Upper lobe of left lung (tissue), 6 donors: ENCODE results near the gene WFDC2. TPM values are rescaled to one million over a fixed set of nuclear protein-coding genes. Genes with fewer than 3 reads are reported as not detected.

Experiments used
- ATAC-seq, 2 donors: fragments of 200-7000 bp; cut with Tn5 transposase; one replicate each; pipeline ENCODE4 v1.9.1; 2022; ENCODE audit warnings: mild to moderate bottlenecking in 2 of 2, moderate library complexity in 2 of 2; ENCODE audit not compliant: low FRiP score in 2 of 2
- DNase-seq, 2 donors: peaks; one replicate each; pipeline ENCODE4 v3.0.0-alpha.2; 2019 to 2020
- H3K27ac ChIP-seq, 4 donors: fragments of 200-600 bp; sonication (generic); one replicate each; pipeline ENCODE4 v1.5.1; 2016 to 2019
- H3K27me3 ChIP-seq, 4 donors: fragments of 200-600 bp; sonication (generic); one replicate each; pipeline ENCODE4 v1.5.1; 2017 to 2019
- H3K36me3 ChIP-seq, 4 donors: fragments of 200-600 bp; sonication (generic); one replicate each; pipeline ENCODE4 v1.5.1; 2016 to 2019
- H3K4me1 ChIP-seq, 4 donors: fragments of 200-600 bp; sonication (generic); one replicate each; pipeline ENCODE4 v1.5.1; 2018 to 2019
- H3K4me3 ChIP-seq, 4 donors: fragments of 200-600 bp; sonication (generic); one replicate each; pipeline ENCODE4 v1.5.1; 2017 to 2019; ENCODE audit warnings: mild to moderate bottlenecking in 2 of 4, moderate library complexity in 1 of 4
- H3K9me3 ChIP-seq, 4 donors: fragments of 200-600 bp; sonication (generic); one replicate each; pipeline ENCODE4 v1.5.1; 2018 to 2019
- CTCF ChIP-seq, 6 experiments: fragments of 450-650 bp in 4 of 6; fragments of 200-600 bp in 2 of 6; sonication (generic) in 2 of 6; IDR thresholded peaks; one replicate each; pipeline ENCODE4 v1.5.1; 2016 to 2019; ENCODE audit warnings: antibody characterized with exemption in 6 of 6
- EP300 ChIP-seq, 4 donors: sonication (generic); formaldehyde crosslinking; IDR thresholded peaks; one replicate each; pipeline ENCODE4 v1.5.1; 2017; ENCODE audit warnings: antibody characterized with exemption in 4 of 4, control low read depth in 2 of 4
- POLR2A ChIP-seq, 4 donors: fragments of 450-650 bp; IDR thresholded peaks; one replicate each; pipeline ENCODE4 v1.5.1; 2016 to 2017; ENCODE audit warnings: antibody characterized with exemption in 4 of 4, mild to moderate bottlenecking in 2 of 4
- POLR2AphosphoS5 ChIP-seq, 2 donors: sonication (generic); formaldehyde crosslinking; IDR thresholded peaks; one replicate each; pipeline ENCODE4 v1.5.1; 2017; ENCODE audit warnings: antibody characterized with exemption in 2 of 2
- WGBS, 2 donors: methylation state at CpG; one replicate each; pipeline ENCODE4 v1.1.5; 2017 to 2018; 5-methylcytosine and 5-hydroxymethylcytosine counted together
- total RNA-seq, 6 donors: library from RNA; depleted of rRNA in 4 of 6; stranded (reverse); fragments of >200 nt in 4 of 6; gene quantifications; one replicate each; pipeline versions ENCODE4 v1.1.0 to v1.2.1, GENCODE V29; 2016 to 2021
- donor health status: DM: no; HTN: no; CAD: no; lungs with moderate emphysema.
- donor health status: DM: no; HTN: yes; CAD: no; lungs with severe emphysema.

WFDC2 gene
- total RNA-seq, 6 donors from 2014 or later: 91.7 to 163 (median 135) TPM

- H3K27ac ChIP-seq: no peak overlapping the region
- H3K9me3 ChIP-seq: no peaks in the 10 kb centered on the region
- H3K36me3 ChIP-seq: no peaks in the 10 kb centered on the region
- TF ChIP-seq POLR2AphosphoS5 (IDR thresholded peaks at IDR 0.05) (no peak), CTCF (IDR thresholded peaks at IDR 0.05) (no peak), POLR2A (IDR thresholded peaks at IDR 0.05) (no peak), EP300 (IDR thresholded peaks at IDR 0.05) (no peak)
- no peak for DNase-seq
- 46 to 66% methylated on average over 1 of the region's 1 CpG for WGBS, 2 donors
- H3K4me3 ChIP-seq: no peak overlapping the region
- peaks cover 0 to 11% (median 5%) of the 10 kb centered on the region in 4 donors for H3K27me3 ChIP-seq
- H3K4me1 ChIP-seq: peaks cover 15 to 27% (median 18%) of the 10 kb centered on the region in 4 donors
- no peak for ATAC-seq
These were observed 3.9 kb upstream of the WFDC2 start for GRCh38 chr20:45465491-45466266.

DNA sequence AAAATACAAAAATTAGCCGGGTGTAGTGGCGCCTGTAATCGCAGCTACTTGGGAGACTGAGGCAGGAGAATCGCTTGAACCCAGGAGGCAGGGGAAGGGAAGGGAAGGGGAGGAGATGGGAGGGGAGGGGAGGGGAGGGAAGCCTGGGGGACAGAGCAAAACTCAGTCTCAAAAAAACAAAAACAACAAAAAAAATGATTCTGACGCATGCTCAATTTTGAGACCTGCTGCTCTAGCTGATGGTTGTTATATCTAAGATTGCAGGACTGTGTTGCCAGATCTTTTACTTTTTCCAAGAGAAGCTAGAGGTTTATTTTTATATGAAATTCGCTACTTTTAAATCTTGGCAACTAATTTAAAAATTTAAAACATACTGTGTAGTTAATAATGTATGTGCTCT lies 2.4 kb upstream of the WFDC2 start:
- 92 to 94% methylated on average over 4 to 6 of the region's 6 CpGs for WGBS, 2 donors
- peaks cover 0 to 12% (median 5%) of the 10 kb centered on the region in 4 donors for H3K27me3 ChIP-seq
- no peak overlapping the region for H3K4me3 ChIP-seq
- H3K27ac ChIP-seq: no peak overlapping the region
- DNase-seq: no peak
- no peaks in the 10 kb centered on the region for H3K9me3 ChIP-seq
- no peak for ATAC-seq
- no peak for TF ChIP-seq EP300 (IDR thresholded peaks at IDR 0.05)
- TF ChIP-seq CTCF (IDR thresholded peaks at IDR 0.05): no peak
- TF ChIP-seq POLR2A (IDR thresholded peaks at IDR 0.05): no peak
- no peak for TF ChIP-seq POLR2AphosphoS5 (IDR thresholded peaks at IDR 0.05)
- H3K4me1 ChIP-seq: peaks cover 20 to 35% (median 22%) of the 10 kb centered on the region in 4 donors
- H3K36me3 ChIP-seq: no peaks in the 10 kb centered on the region

DNA sequence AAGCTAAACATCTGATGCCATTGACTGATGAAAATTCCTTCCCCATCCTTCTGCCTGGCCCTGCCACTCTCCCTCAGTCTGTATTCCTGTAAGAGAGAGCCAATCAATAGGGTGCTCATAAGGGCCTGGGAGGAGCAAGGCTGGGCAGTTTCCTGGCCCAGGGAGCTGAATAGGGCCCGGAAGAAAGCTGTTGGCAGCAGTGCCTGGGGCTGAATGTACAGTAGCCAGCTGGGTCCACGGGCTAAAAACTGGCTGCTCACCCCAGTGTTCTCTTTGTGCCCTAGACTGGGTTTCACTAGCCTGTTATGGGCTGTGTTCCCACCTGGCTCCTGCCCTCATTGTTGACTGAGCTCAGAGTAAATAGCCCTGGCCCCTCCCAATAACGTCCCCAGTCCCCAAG lies 1.7 kb upstream of the WFDC2 start:
- ATAC-seq (no peak), DNase-seq (peak in 1 of 2 donors; percentile 60)
- no peaks in the 10 kb centered on the region for H3K9me3 ChIP-seq
- peaks cover 0 to 12% (median 5%) of the 10 kb centered on the region in 4 donors for H3K27me3 ChIP-seq
- TF ChIP-seq POLR2AphosphoS5 (IDR thresholded peaks at IDR 0.05): no peak
- no peak for TF ChIP-seq EP300 (IDR thresholded peaks at IDR 0.05)
- TF ChIP-seq POLR2A (IDR thresholded peaks at IDR 0.05): no peak
- no peak for TF ChIP-seq CTCF (IDR thresholded peaks at IDR 0.05)
- H3K36me3 ChIP-seq: no peaks in the 10 kb centered on the region
- 50 to 61% methylated on average over 2 to 3 of the region's 3 CpGs for whole genome bisulfite sequencing, 2 donors
- H3K4me3 ChIP-seq: no peak overlapping the region
- peak overlapping the region in 1 of 4 donors; percentile 30 for H3K27ac ChIP-seq
- H3K4me1 ChIP-seq: peaks cover 20 to 35% (median 22%) of the 10 kb centered on the region in 4 donors

- H3K4me1 ChIP-seq: peaks cover 20 to 33% (median 22%) of the 10 kb centered on the region in 4 donors
- peak overlapping the region; percentile 79 to 88 (median 84) for H3K27ac ChIP-seq
- TF ChIP-seq POLR2A (IDR thresholded peaks at IDR 0.05) (peak in 2 of 4 donors; percentile 37 to 75), POLR2AphosphoS5 (IDR thresholded peaks at IDR 0.05) (peak in 1 of 2 donors; percentile 80), CTCF (IDR thresholded peaks at IDR 0.05) (no peak), EP300 (IDR thresholded peaks at IDR 0.05) (no peak)
- H3K9me3 ChIP-seq: no peaks in the 10 kb centered on the region
- peaks cover 0 to 12% (median 5%) of the 10 kb centered on the region in 4 donors for H3K27me3 ChIP-seq
- peak; percentile 82 to 93 for DNase-seq
- no peaks in the 10 kb centered on the region for H3K36me3 ChIP-seq
- H3K4me3 ChIP-seq: peak overlapping the region; percentile 42 to 61 (median 53)
- peak; percentile 88 to 93 for ATAC-seq
- 0 to 5% methylated on average over 12 to 15 of the region's 50 CpGs for WGBS, 2 donors
These were observed 844 bp downstream of the WFDC2 start for GRCh38 chr20:45470262-45470931.
